Anterior cingulate cortex (tissue), 58 donors: ENCODE results near the gene SUSD3.
"Not testable (repeated sequence)": the region's sequence is repeated elsewhere in the genome, so short reads cannot be mapped to it uniquely, and the experiment has no call there.

Source experiments
- DNase-seq, 58 donors: peaks; one replicate each; lab custom pipeline; 2025; lab: John Stamatoyannopoulos, UW

Gene SUSD3

GRCh38 chr9:93107151-93107824, 48.8 kb downstream of the SUSD3 start:
- no peak for DNase-seq

DNA sequence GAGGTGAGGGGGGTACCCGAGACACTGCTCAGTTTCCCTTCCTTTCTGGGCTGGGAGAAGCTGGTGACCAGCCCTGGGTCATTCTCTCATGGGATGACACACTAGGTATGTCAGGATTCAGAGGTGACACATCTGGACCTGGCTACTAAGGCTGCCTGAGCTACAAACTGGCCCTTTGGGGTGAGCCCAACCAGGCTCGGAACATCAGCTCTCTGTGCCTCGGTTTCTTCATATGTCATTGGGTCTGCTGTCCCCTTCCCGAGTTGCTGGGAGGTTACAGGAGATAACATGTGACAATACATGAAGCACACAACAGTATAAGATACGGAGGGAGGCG, 49.3 kb downstream of the SUSD3 start:
- no peak for DNase-seq

- no peak for DNase-seq
Observed at GRCh38 chr9:93108291-93109041, 50.0 kb downstream of the SUSD3 start.

- DNase-seq: no peak
Observed at GRCh38 chr9:93110311-93110855, 51.9 kb downstream of the SUSD3 start.

DNA sequence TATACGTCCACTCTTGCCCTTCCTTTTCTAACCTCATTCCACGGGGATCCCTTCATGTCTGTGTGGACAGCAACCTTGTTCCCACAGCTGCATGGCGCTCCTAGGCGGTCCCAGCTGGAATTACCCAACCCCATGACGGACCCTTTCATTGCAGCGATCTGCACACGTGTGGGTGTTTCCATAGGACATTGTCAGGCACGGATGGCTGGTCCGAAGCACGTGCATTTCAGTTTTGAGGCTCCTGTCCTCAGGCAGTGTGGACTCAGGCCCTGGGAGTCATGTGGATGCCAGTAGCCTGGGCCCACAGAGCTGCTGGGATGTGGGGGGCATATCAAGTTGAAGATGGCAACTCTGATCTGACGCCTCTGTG, 52.5 kb downstream of the SUSD3 start:
- no peak for DNase-seq

- DNase-seq: no peak
Observed at GRCh38 chr9:93111371-93112115, 53.0 kb downstream of the SUSD3 start.

- DNase-seq: no peak
Observed at GRCh38 chr9:93112116-93112863, 53.8 kb downstream of the SUSD3 start.

GRCh38 chr9:93112864-93113389, 54.4 kb downstream of the SUSD3 start:
- DNase-seq: no peak

GRCh38 chr9:93114169-93114983, 55.9 kb downstream of the SUSD3 start:
- no peak for DNase-seq

DNA sequence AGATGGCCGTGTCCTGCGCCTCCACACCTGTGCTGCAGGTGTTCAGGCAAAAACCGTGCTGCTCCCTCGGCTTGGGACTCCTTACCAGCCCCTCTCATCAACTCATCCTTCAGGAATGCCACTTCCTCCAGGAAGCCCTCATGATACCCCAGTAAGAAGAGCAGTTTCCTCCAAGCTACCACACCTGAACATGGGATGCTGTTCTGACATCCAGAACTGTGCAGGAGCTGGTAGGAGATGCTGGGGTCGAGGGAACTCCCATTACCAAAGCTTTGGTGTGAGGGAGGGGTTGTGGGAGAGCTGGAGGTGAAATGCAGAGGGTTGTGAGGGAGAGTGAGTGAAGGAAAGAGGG, 56.5 kb downstream of the SUSD3 start:
- no peak for DNase-seq

GRCh38 chr9:93115486-93116071, 57.1 kb downstream of the SUSD3 start:
- DNase-seq: no peak

DNA sequence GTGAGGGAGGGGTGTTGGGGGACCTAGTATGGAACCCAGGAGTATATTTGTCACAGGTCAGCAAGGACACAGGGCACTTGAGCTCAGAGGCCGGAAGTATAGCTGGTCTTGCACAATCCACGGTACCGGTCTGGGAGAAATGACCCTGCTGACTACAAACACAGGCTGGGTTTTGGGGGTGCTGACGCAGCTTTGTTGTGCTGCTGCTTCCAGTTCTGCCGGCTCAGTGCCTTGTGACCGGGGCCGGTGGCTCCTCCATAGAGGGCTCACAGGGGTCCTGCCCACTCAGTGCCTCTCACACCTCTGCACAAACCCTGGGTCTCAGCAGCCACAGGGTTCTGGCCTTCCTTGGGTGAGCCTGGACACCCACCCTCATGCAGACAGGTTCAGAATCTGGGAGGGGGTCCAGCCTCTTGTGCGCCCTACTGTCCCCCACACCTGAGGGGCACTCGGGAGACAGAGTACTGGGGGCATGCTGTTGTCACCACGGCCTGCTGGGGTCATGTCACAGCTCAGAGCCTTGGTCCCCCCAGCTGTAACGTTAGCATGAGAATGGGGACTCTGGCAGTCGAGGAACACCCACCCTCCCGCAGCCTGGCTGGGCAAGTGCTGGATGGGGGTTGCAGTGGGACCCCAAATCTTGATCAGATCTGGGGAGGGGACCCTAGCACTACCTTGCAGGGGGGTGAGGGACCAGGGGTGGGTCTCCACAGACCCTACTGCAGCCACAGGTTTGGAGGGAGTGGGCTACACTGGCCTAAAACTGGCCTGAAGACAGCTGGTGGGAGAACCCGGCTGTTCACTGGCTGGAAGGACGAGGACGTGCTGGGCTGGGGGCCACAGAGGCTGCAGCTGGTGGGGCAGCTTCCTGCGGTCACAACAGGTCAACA, 57.8 kb downstream of the SUSD3 start:
- peak in 19 of 58 donors; percentile 18 to 63 (median 35) for DNase-seq

GRCh38 chr9:93117521-93117920, 59.0 kb downstream of the SUSD3 start:
- DNase-seq: not testable (repeated sequence)

GRCh38 chr9:93117924-93118862, 59.7 kb downstream of the SUSD3 start:
- no peak for DNase-seq

- no peak for DNase-seq
Observed at GRCh38 chr9:93118863-93119702, 60.6 kb downstream of the SUSD3 start.

GRCh38 chr9:93119703-93119952, 61.1 kb downstream of the SUSD3 start:
- DNase-seq: no peak
